ENCODE measurements around the gene WDCP.

Gene WDCP

DNA sequence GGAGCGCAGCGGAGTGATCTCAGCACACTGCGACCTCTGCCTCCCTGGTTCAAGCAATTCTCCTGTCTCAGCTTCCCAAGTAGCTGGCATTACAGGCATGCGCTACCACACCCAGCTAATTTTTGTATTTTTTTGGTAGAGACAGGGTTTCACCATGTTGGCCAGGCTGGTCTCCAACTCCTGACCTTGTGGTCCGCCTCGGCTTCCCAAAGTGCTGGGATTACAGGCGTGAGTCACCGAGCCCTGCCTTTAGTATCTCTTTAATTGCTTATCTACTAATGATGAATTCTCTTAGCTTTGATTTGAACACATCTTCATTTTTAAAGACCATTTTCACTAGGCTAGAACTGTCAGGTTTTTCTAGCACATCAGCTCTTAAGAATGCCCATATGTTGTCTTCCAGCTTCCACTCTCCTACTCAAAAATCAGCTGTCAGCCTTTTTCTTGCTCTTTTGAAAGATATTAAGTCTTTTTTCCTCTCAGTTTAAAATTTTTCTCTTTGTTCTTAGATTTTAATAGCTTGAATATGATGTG lies 53.4 kb downstream of the WDCP start:
- no peak for DNase-seq (ENCODE audit: low spot score)

- no peak for DNase-seq (ENCODE audit: low spot score)
Observed at GRCh38 chr2:23992931-23993330, 54.3 kb downstream of the WDCP start.

DNA sequence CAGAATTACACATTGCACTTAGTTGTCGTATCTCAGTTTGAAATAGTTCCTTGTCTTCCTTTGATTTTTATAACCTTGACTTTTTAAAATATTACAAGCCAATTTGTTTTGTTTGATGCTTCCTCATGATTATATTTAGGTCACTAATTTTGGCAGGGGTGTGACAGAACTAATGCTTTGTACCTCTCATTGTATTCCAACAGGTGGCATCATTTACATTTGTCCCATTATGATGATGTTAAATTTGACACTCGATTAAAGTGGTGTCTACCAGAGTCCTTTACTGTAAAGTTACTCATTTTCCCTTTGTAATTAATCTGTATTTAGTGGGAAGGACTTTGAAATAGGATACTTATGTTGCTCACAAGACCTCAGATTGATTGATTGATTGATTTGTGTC lies 58.8 kb downstream of the WDCP start:
- peak; percentile 31 for DNase-seq (ENCODE audit: low spot score)

Measured in AG20443 (cell line).